GM12801 (cell line): ENCODE results near the gene RTTN.

Experiments
- TF ChIP-seq, protein P1 (sequence below): IDR thresholded peaks from one replicate; pipeline ENCODE4 v1.5.1; 2011; ENCODE audit warnings: control low read depth; ENCODE audit not compliant: insufficient read length; ENCODE audit errors: extremely low read depth

The RTTN gene

DNA sequence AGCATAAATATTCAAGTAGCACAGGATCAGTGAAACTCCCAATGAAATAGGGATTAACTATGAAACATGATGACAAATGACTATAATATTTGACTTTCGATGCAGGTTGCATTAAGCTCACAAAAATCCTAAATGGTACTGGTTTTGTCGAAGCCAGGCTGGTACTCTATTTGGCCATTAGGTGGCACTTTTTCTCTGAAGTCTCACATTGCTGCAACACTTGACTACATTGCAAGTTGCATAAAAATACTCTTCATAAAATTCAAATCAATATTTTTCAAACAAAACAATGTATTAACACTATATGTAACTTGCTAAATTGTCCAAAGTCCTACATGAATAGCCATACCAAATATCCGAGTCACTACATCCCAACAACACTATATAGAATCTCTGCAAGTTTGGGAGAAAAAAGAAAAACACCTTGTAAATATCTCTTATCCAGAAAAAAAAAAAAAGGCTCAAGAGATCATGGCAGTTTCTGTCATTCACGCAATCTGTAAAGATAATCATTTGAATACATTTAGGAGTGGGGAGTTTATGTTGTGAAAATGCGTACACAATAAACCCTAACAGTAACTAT, 9.5 kb downstream of the RTTN start:
- TF ChIP-seq, protein P1, sequence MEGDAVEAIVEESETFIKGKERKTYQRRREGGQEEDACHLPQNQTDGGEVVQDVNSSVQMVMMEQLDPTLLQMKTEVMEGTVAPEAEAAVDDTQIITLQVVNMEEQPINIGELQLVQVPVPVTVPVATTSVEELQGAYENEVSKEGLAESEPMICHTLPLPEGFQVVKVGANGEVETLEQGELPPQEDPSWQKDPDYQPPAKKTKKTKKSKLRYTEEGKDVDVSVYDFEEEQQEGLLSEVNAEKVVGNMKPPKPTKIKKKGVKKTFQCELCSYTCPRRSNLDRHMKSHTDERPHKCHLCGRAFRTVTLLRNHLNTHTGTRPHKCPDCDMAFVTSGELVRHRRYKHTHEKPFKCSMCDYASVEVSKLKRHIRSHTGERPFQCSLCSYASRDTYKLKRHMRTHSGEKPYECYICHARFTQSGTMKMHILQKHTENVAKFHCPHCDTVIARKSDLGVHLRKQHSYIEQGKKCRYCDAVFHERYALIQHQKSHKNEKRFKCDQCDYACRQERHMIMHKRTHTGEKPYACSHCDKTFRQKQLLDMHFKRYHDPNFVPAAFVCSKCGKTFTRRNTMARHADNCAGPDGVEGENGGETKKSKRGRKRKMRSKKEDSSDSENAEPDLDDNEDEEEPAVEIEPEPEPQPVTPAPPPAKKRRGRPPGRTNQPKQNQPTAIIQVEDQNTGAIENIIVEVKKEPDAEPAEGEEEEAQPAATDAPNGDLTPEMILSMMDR, result peak; percentile 33

DNA sequence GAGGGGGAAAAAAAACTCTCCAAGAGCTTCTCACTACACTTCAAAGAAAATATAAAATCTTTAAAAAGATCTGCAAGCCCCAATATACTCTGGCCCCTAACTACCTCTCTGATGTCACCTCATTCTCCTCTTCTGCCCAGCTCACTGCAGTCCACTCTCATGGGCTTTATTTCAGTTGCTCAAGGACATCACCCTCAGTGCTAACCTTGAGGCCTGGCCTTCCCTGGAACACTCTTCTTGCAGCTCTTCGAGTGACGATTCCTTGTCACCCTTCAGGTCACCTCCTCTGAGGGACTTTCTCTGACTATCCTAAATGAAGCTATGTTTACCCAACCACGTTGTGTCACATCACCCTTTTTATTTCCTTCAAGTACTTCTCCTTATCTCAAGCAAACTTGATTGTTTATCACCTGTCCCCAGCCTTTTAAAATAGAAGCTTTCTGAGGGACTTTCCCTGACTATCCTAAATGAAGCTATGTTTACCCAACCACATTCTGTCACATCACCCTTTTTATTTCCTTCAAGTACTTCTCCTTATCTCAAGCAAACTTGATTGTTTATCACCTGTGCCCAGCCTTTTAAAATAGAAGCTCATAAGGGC, 10.4 kb downstream of the RTTN start:
- TF ChIP-seq, protein P1, result no peak

DNA sequence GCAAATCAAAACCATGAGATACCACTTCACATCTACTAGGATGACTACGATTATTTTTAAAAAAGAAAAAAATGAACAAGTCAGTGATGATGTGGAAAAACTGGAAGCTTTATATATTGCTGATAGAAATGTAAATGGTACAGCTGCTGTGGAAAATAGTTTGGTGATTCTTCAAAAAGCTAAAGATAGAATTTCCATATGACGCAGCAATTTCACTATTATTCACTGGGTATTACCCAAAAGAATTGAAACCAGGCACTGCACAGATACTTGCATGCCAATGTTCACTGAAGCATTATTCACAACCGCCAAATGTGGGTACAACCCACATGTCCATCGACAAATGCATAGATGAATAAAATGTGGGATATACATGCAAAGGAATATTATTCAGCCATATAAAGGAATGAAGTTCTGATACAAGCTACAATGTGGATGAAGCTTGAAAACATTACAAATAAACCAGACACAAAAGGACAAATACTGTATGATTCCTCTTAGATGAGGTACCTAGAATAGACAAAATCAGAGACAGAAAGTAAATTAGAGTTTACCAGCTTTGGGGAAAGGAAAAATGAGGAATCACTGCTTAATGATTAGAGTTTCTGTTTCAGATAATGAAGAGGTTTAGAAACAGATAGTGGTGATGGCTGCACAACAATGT, 11.1 kb downstream of the RTTN start:
- TF ChIP-seq, protein P1, result no peak

DNA sequence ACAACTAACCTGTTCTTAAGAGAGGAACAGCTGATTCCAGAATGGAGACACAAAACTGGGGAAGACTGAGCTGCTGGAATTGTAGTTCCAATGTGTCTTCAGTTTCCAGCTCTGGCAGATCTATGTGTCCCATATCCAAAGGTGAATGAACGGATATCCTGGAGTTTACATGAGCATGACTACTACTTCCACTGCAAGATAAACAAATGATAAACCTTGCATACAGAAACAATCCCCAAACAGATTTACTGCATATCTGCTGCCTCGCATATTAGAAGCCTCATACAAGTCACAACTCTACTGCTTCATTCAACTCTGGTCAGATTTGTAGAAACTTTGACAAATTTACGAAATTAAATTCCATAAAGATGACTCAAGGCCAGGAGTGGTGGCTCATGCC, 15.0 kb downstream of the RTTN start:
- TF ChIP-seq, protein P1, result no peak

DNA sequence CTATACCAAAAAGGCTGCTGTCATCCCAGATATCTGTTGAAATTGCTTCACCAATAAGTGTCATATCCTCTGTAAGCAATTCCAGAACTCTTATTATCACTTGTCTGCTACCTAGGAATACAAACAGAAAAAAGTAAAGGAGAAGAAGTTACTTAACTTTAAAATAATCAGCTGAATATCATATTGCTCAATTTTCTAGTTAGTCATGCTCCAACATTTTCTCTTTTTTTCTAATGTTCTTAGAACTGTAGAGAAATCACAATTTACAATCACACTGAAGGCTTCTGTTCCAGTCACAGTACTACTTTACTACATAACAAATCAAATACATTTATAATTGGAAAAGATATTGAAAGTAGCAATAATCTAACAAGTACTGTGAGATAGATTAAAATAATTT, 17.4 kb downstream of the RTTN start:
- TF ChIP-seq, protein P1, result no peak

DNA sequence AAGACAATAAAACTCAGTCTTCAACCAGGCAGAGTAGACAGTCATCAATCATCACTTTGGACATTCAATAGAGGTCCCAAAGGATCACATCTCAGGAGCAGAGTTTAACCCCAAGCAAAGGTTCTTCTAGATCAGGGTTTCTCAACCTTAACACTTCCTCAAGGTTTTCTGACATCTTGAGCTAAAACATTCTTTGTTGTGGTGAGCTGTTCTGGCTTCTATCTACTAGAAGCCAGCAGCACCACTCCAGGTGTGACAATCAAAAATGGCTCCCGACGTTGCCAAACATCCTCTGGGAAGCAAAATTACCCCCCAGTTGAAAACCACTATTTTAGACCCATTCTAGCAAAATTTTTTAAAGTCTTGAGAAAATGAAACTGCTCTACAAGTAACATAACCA, 22.0 kb downstream of the RTTN start:
- TF ChIP-seq, protein P1, result no peak

DNA sequence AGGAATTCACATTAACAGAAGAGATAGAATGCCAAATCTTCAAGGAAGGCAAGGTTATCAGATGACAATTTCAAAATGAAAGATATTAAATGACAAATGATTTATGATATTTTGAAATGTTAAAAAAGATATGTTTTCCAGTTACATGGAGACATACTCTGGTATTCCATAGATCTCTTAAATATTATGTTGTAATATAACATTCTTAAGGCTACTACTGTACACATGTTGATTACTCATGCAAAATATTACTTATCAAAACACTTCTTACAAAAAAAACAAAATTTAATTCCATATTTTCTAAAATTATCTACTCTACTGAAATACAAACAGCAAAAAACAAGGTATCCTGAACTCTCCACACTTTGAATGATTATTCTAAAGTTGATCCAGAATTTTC, 22.9 kb downstream of the RTTN start:
- TF ChIP-seq, protein P1, result no peak
